Common myeloid progenitor, CD34-positive (primary cell): ENCODE data around the gene UQCR11.

Source experiments
- CTCF ChIA-PET: fragments of 350-600 bp; sonication (Branson Sonifier 250); formaldehyde crosslinking; loops from one replicate; lab custom pipeline; 2021; ENCODE audit warnings: antibody characterized with exemption; lab: Charles Lee
- POLR2A ChIA-PET: fragments of 350-600 bp; sonication (Branson Sonifier 250); formaldehyde crosslinking; loops from one replicate; lab custom pipeline; 2021; ENCODE audit warnings: antibody characterized with exemption; lab: Charles Lee
- DNase-seq, 3 donors: peaks; one replicate each; pipeline versions ENCODE4 v3.0.0 to v3.0.0-alpha.2; 2013
- H3K27ac ChIP-seq, 2 experiments: 1 replicate in 1 of 2; 2 replicates in 1 of 2; pipeline ENCODE4 v1.7.0; 2013; ENCODE audit warnings: inconsistent platforms in 2 of 2, low read length in 2 of 2, mild to moderate bottlenecking in 2 of 2, low read depth in 1 of 2, moderate library complexity in 1 of 2; ENCODE audit not compliant: severe bottlenecking in 2 of 2, insufficient read depth in 1 of 2, poor library complexity in 1 of 2
- H3K27me3 ChIP-seq, 5 experiments: replicated peaks in 2 of 5; 1 replicate in 3 of 5; 2 replicates in 2 of 5; pipeline versions ENCODE4 v1.6.1 to v1.7.0; 2013; ENCODE audit warnings: low read length in 4 of 5, mild to moderate bottlenecking in 2 of 5, moderate library complexity in 2 of 5, inconsistent platforms in 1 of 5; ENCODE audit not compliant: insufficient read depth in 5 of 5, control insufficient read depth in 4 of 5
- H3K36me3 ChIP-seq, 4 experiments: 1 replicate in 2 of 4; 2 replicates in 2 of 4; pipeline versions ENCODE4 v1.6.1 to v1.7.0; 2013; ENCODE audit warnings: low read length in 3 of 4, control low read depth in 1 of 4, mild to moderate bottlenecking in 1 of 4; ENCODE audit not compliant: control insufficient read depth in 4 of 4, insufficient read depth in 4 of 4
- H3K4me1 ChIP-seq, 4 experiments: 1 replicate in 3 of 4; 2 replicates in 1 of 4; pipeline versions ENCODE4 v1.6.1 to v1.7.1; 2013; ENCODE audit warnings: low read length in 3 of 4, mild to moderate bottlenecking in 3 of 4, control low read depth in 1 of 4, inconsistent platforms in 1 of 4, moderate library complexity in 1 of 4; ENCODE audit not compliant: control insufficient read depth in 4 of 4, insufficient read depth in 4 of 4; ENCODE audit errors: control extremely low read depth in 1 of 4
- H3K4me3 ChIP-seq, 7 experiments: 1 replicate in 4 of 7; 2 replicates in 3 of 7; pipeline versions ENCODE4 v1.5.1 to v1.7.0; 2013; ENCODE audit warnings: mild to moderate bottlenecking in 7 of 7, low read length in 6 of 7, moderate library complexity in 6 of 7, inconsistent platforms in 2 of 7, low read depth in 2 of 7, control low read depth in 1 of 7; ENCODE audit not compliant: insufficient read depth in 4 of 7, control insufficient read depth in 1 of 7; ENCODE audit errors: extremely low read depth in 1 of 7
- H3K9me3 ChIP-seq, 5 experiments: 1 replicate in 4 of 5; 2 replicates in 1 of 5; pipeline versions ENCODE4 v1.6.1 to v1.7.1; 2013; ENCODE audit warnings: low read length in 4 of 5, mild to moderate bottlenecking in 2 of 5, inconsistent platforms in 1 of 5, low read depth in 1 of 5, moderate library complexity in 1 of 5; ENCODE audit not compliant: control insufficient read depth in 4 of 5, insufficient read depth in 2 of 5; ENCODE audit errors: control extremely low read depth in 1 of 5
- WGBS: methylation state at CpG from one replicate; pipeline ENCODE4 v1.1.5; 2013; ENCODE audit not compliant: insufficient coverage; 5-methylcytosine and 5-hydroxymethylcytosine counted together

The UQCR11 gene

DNA sequence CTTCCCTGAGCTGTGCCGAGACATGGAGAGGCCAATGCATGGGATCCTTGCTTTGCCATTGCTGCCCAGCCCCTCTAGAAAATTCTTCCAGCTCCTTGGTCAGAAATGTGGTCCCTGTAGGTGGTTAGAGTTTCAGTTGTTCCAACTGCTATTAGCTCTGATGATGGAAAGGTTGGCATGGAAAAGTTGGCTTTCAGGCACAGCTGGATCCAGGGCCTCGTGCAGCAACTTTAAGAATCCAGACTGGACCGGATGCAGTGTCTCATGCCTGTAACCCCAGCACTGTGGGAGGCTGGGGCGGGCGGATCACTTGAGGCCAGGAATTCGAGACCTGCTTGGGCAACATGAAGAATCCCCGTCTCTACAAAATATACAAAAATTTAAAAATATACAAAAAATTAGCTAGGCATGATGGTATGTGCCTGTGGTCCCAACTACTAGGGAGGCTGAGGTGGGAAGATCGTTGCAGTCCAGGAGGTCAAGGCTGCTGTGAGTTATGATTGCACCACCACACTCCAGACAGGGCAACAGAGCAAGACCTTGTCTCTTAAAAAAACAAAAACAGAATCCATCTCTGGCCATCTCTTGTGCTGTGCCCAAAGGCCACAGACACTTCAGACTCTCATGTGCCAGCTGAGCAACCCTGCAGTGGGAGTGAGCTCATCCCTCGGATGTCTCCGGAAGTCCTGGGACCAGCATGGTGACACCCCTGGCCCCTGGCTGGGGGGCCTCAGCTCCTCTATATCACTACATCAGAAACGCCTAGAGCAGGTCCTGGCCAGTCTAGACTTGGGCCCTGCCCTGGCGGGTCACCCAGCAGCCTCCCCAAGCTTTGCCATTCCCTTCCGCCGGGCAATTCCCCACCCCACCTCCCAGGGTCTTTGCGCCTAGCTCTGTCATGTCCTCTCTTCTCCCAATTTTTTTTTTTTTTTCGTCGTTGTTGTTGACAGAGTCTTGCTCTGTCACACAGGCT is 53.9 kb downstream of the UQCR11 start:
- H3K36me3 ChIP-seq: no peaks in the 10 kb centered on the region
- CTCF ChIA-PET: interaction anchor here (0.9 to 1.8 kb wide), 5 partner anchors 9 to 98 kb away, joined by 3 to 4 read pairs (median 3); no protein-coding TSS in a partner anchor
- POLR2A ChIA-PET: interaction anchor here (0.6 kb wide), 1 partner anchor 28 kb away, joined by 4 read pairs; no protein-coding TSS in a partner anchor

DNA sequence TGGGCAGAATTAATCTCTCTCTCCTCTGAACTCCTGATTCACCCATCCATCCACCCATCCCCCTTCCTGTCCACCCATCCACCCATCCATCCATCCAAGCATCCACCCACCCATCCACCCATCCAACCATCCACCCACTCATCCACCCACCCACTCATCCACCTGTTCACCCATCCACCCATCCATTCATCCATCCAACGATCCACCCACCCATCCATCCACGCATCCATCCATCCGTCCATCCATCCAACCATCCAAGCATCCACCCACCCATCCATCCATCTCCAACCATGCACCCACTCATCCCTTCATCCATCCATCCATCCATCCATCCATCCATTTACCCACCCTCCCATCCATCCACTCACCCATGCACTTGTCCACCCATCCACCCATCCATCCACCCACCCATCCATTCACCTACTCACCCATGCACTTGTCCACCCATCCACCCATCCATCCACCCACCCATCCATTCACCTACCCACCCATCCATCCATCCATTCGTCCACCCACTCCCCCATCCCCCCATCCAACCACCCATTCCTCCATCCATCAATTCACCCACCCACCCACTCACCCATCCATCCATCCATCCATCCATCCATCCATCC is 55.8 kb downstream of the UQCR11 start:
- H3K9me3 ChIP-seq: no peaks in the 10 kb centered on the region
- no peaks in the 10 kb centered on the region for H3K36me3 ChIP-seq
- ChIA-PET CTCF (interaction anchor here (1.6 kb wide), 1 partner anchor 38 kb away, joined by 3 read pairs; no protein-coding TSS in a partner anchor), POLR2A (no interaction called here)
- DNase-seq: no peak
- WGBS: 88% methylated on average over 3 of the region's 4 CpGs
- no peaks in the 10 kb centered on the region for H3K4me1 ChIP-seq
- H3K27me3 ChIP-seq: peaks cover 0 to 16% (median 3%) of the 10 kb centered on the region in 5 experiments
- no peak overlapping the region for H3K27ac ChIP-seq
- H3K4me3 ChIP-seq: no peak overlapping the region

More for the DNA sequence above, 53.9 kb downstream of the UQCR11 start:
- H3K9me3 ChIP-seq: no peaks in the 10 kb centered on the region
- H3K4me1 ChIP-seq: no peaks in the 10 kb centered on the region
- H3K27me3 ChIP-seq: peaks cover 0 to 9% (median 3%) of the 10 kb centered on the region in 5 experiments
- WGBS: 91% methylated on average over 9 of the region's 17 CpGs
- H3K27ac ChIP-seq: no peak overlapping the region
- DNase-seq: no peak
- H3K4me3 ChIP-seq: no peak overlapping the region
